Calu3 (cell line): ENCODE results near the gene NME3. TPM values are rescaled to one million over a fixed set of nuclear protein-coding genes. Genes with fewer than 3 reads are reported as not detected.

Source experiments
- BruUV-seq: library from RNA; stranded (reverse); fragments of 400-500 nt; replicated peaks from 2 replicates; lab custom pipeline; 2021; lab: Mats Ljungman, UMichigan
- CTCF ChIA-PET: fragments of 300-600 bp; sonication (Branson Sonifier 250); formaldehyde crosslinking; loops from one replicate; lab custom pipeline; 2022; ENCODE audit warnings: antibody characterized with exemption; lab: Charles Lee
- DNase-seq: peaks from one replicate; pipeline ENCODE4 v3.0.0; 2022
- H3K27ac Mint-ChIP-seq: one replicate; pipeline ENCODE4 v1.8.0; 2022; ENCODE audit warnings: mixed read lengths; ENCODE audit not compliant: unreplicated experiment
- H3K27me3 Mint-ChIP-seq: one replicate; pipeline ENCODE4 v1.8.0; 2022; ENCODE audit warnings: mixed read lengths; ENCODE audit not compliant: unreplicated experiment
- H3K36me3 Mint-ChIP-seq: one replicate; pipeline ENCODE4 v1.8.0; 2022; ENCODE audit warnings: mild to moderate bottlenecking, moderate library complexity, mixed read lengths; ENCODE audit not compliant: insufficient read depth, unreplicated experiment
- H3K4me1 Mint-ChIP-seq: one replicate; pipeline ENCODE4 v1.8.0; 2022; ENCODE audit warnings: mild to moderate bottlenecking, low read depth, mixed read lengths; ENCODE audit not compliant: unreplicated experiment
- H3K4me3 Mint-ChIP-seq: one replicate; pipeline ENCODE4 v1.8.0; 2022; ENCODE audit warnings: mild to moderate bottlenecking, low read depth, moderate library complexity, mixed read lengths; ENCODE audit not compliant: unreplicated experiment
- H3K9me3 Mint-ChIP-seq: one replicate; pipeline ENCODE4 v1.8.0; 2022; ENCODE audit warnings: low read depth, mixed read lengths; ENCODE audit not compliant: unreplicated experiment
- intact Hi-C: fragments of 100-400 bp; cut with micrococcal nuclease; formaldehyde crosslinking; loops from one replicate; pipeline ENCODE4 v1.10.0; 2022; ENCODE audit not compliant: unreplicated experiment
- total RNA-seq: library from RNA; stranded (reverse); gene quantifications from 2 replicates; pipeline ENCODE4 v1.2.3, GENCODE V29; 2022
- TF ChIP-seq, protein P1 (sequence below): fragments of 200-600 bp; IDR thresholded peaks from one replicate; pipeline ENCODE4 v1.8.0; 2022; ENCODE audit warnings: antibody characterized with exemption; ENCODE audit not compliant: unreplicated experiment

Gene NME3
- total RNA-seq, 1 experiment from 2014 or later: 64.3 TPM

GRCh38 chr16:1732071-1732470, 39.3 kb downstream of the NME3 start:
- Mint-ChIP-seq H3K4me3 (no peak overlapping the region), H3K27me3 (no peaks in the 10 kb centered on the region), H3K36me3 (peaks cover 31% of the 10 kb centered on the region), H3K4me1 (no peaks in the 10 kb centered on the region), H3K27ac (no peak overlapping the region), H3K9me3 (no peaks in the 10 kb centered on the region)
- DNase-seq: no peak
- TF ChIP-seq, protein P1, sequence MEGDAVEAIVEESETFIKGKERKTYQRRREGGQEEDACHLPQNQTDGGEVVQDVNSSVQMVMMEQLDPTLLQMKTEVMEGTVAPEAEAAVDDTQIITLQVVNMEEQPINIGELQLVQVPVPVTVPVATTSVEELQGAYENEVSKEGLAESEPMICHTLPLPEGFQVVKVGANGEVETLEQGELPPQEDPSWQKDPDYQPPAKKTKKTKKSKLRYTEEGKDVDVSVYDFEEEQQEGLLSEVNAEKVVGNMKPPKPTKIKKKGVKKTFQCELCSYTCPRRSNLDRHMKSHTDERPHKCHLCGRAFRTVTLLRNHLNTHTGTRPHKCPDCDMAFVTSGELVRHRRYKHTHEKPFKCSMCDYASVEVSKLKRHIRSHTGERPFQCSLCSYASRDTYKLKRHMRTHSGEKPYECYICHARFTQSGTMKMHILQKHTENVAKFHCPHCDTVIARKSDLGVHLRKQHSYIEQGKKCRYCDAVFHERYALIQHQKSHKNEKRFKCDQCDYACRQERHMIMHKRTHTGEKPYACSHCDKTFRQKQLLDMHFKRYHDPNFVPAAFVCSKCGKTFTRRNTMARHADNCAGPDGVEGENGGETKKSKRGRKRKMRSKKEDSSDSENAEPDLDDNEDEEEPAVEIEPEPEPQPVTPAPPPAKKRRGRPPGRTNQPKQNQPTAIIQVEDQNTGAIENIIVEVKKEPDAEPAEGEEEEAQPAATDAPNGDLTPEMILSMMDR: no peak
- CTCF ChIA-PET: interaction anchor here (1.2 kb wide), 1 partner anchor 26 kb away, joined by 3 read pairs; the partner anchor contains the start of gene MAPK8IP3
- no TSS peak for BruUV-seq
- intact Hi-C loops: no loop called here

DNA sequence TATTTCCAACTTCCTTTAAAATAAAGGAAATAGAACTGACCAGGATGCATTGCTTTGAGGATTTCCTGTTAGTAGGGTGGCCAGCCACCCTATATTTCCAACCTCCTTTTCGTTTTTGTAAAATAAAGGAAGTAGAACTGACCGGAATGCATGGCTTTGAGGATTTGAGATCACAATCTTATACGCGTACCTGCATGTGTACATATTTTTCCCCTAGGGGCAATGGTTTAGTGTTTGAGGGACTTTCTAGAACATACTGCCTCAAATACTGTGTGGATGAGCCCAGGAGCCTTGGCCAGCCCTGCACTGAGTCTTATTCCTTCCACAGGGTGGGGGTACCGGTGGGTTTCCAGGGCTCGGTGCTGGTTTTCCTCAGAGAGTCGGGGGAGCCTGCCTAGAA, 39.7 kb downstream of the NME3 start:
- H3K9me3 Mint-ChIP-seq: no peaks in the 10 kb centered on the region
- no TSS peak for BruUV-seq
- peaks cover 36% of the 10 kb centered on the region for H3K36me3 Mint-ChIP-seq
- TF ChIP-seq, protein P1: no peak
- no peak overlapping the region for H3K4me3 Mint-ChIP-seq
- CTCF ChIA-PET: interaction anchor here (1.2 kb wide), 1 partner anchor 26 kb away, joined by 3 read pairs; the partner anchor contains the start of gene MAPK8IP3
- intact Hi-C loops: no loop called here
- no peak overlapping the region for H3K27ac Mint-ChIP-seq
- DNase-seq: no peak
- no peaks in the 10 kb centered on the region for H3K4me1 Mint-ChIP-seq
- no peaks in the 10 kb centered on the region for H3K27me3 Mint-ChIP-seq

DNA sequence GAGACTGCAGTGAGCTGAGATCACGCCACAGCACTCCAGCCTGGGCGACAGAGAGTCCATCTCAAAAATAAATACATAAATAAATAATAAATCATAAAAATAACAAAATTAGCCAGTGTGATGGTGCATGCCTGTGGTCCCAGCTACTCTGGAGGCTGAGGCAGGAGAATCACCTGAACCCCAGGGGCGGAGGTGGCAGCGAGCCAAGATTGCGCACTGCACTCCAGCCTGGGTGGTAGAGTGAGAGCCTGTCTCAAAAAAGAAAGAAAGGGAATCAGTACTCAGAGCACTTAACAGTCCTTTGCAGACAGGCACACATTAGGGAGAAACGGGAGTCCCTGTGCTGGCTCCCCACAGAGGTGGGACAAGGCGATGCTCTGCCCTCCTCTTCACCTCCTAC, 40.3 kb downstream of the NME3 start:
- TF ChIP-seq, protein P1: no peak

GRCh38 chr16:1729445-1729844, 41.9 kb downstream of the NME3 start:
- H3K4me1 Mint-ChIP-seq: no peaks in the 10 kb centered on the region

More for the DNA sequence above, 40.3 kb downstream of the NME3 start:
- Mint-ChIP-seq H3K27me3 (no peaks in the 10 kb centered on the region), H3K27ac (no peak overlapping the region), H3K36me3 (peaks cover 36% of the 10 kb centered on the region), H3K4me3 (no peak overlapping the region), H3K4me1 (no peaks in the 10 kb centered on the region), H3K9me3 (no peaks in the 10 kb centered on the region)
- no peak for DNase-seq
- intact Hi-C loops: no loop called here
- CTCF ChIA-PET: interaction anchor here (0.7 kb wide), 1 partner anchor 519 kb away, joined by 3 read pairs; no protein-coding TSS in a partner anchor
- no TSS peak for BruUV-seq

More at GRCh38 chr16:1729445-1729844, 41.9 kb downstream of the NME3 start:
- CTCF ChIA-PET: no interaction called here
- peaks cover 36% of the 10 kb centered on the region for H3K36me3 Mint-ChIP-seq
- H3K4me3 Mint-ChIP-seq: no peak overlapping the region
- no peak overlapping the region for H3K27ac Mint-ChIP-seq
- H3K9me3 Mint-ChIP-seq: no peaks in the 10 kb centered on the region
- no peaks in the 10 kb centered on the region for H3K27me3 Mint-ChIP-seq
- intact Hi-C loops: no loop called here
- TF ChIP-seq, protein P1: no peak
- no TSS peak for BruUV-seq
- no peak for DNase-seq
